Liver (tissue), 9 donors: ENCODE results near the gene PPP1R9A. TPM values are rescaled to one million over a fixed set of nuclear protein-coding genes. Genes with fewer than 3 reads are reported as not detected.

ENCODE experiments used
- DNase-seq: peaks from one replicate; pipeline ENCODE4 v3.0.0-alpha.2; 2017; ENCODE audit warnings: low spot score
- H3K27ac ChIP-seq, 2 donors: one replicate each; pipeline ENCODE4 v1.7.0; 2013; ENCODE audit warnings: inconsistent platforms in 2 of 2, low read length in 2 of 2, control low read depth in 1 of 2, low read depth in 1 of 2, mild to moderate bottlenecking in 1 of 2
- H3K27me3 ChIP-seq, 4 donors: one replicate each; pipeline versions ENCODE4 v1.6.1 to v1.7.0; 2013; ENCODE audit warnings: low read length in 3 of 4, inconsistent platforms in 1 of 4, mild to moderate bottlenecking in 1 of 4, moderate library complexity in 1 of 4; ENCODE audit not compliant: control insufficient read depth in 4 of 4, insufficient read depth in 4 of 4
- H3K36me3 ChIP-seq, 4 donors: one replicate each; pipeline versions ENCODE4 v1.6.1 to v1.7.0; 2013; ENCODE audit warnings: low read length in 3 of 4, mild to moderate bottlenecking in 3 of 4, low read depth in 1 of 4, moderate library complexity in 1 of 4; ENCODE audit not compliant: control insufficient read depth in 4 of 4, insufficient read depth in 3 of 4
- H3K4me1 ChIP-seq, 4 donors: one replicate each; pipeline versions ENCODE4 v1.6.1 to v1.7.0; 2013; ENCODE audit warnings: low read length in 3 of 4, mild to moderate bottlenecking in 3 of 4, moderate library complexity in 1 of 4; ENCODE audit not compliant: control insufficient read depth in 4 of 4, insufficient read depth in 4 of 4
- H3K4me3 ChIP-seq, 3 donors: one replicate each; pipeline versions ENCODE4 v1.6.1 to v1.7.0; 2013; ENCODE audit warnings: low read length in 3 of 3, control low read depth in 1 of 3, low read depth in 1 of 3, mild to moderate bottlenecking in 1 of 3
- H3K9ac ChIP-seq, 2 donors: one replicate each; pipeline ENCODE4 v1.7.0; 2013; ENCODE audit warnings: low read length in 2 of 2, mild to moderate bottlenecking in 2 of 2, moderate library complexity in 2 of 2, control low read depth in 1 of 2, low read depth in 1 of 2
- H3K9me3 ChIP-seq, 4 donors: one replicate each; pipeline versions ENCODE4 v1.6.1 to v1.7.0; 2013; ENCODE audit warnings: low read length in 3 of 4; ENCODE audit not compliant: control insufficient read depth in 4 of 4
- EGR1 ChIP-seq, 2 donors: IDR thresholded peaks; 2 replicates each; pipeline ENCODE4 v1.6.1; 2016 to 2018; ENCODE audit warnings: antibody characterized with exemption in 2 of 2, low read depth in 2 of 2
- FOXA1 ChIP-seq: IDR thresholded peaks from 2 replicates; pipeline ENCODE4 v1.6.1; 2016; ENCODE audit warnings: antibody characterized with exemption
- FOXA2 ChIP-seq: IDR thresholded peaks from 2 replicates; pipeline ENCODE4 v1.6.1; 2016; ENCODE audit warnings: antibody characterized with exemption
- GABPA ChIP-seq, 2 donors: IDR thresholded peaks in 1 of 2; conservative IDR thresholded peaks in 1 of 2; 2 replicates each; pipeline ENCODE4 v1.6.1; 2016; ENCODE audit warnings: antibody characterized with exemption in 2 of 2, mild to moderate bottlenecking in 1 of 2, moderate library complexity in 1 of 2
- HNF4A ChIP-seq, 2 donors: conservative IDR thresholded peaks; 2 replicates each; pipeline ENCODE4 v1.6.1; 2016; ENCODE audit warnings: antibody characterized with exemption in 2 of 2, mild to moderate bottlenecking in 2 of 2
- HNF4G ChIP-seq: IDR thresholded peaks from 2 replicates; pipeline ENCODE4 v1.6.1; 2016; ENCODE audit warnings: antibody characterized with exemption
- JUND ChIP-seq, 2 donors: IDR thresholded peaks; 2 replicates each; pipeline ENCODE4 v1.6.1; 2016; ENCODE audit warnings: antibody characterized with exemption in 2 of 2
- MAX ChIP-seq: IDR thresholded peaks from 2 replicates; pipeline ENCODE4 v1.6.1; 2016; ENCODE audit warnings: antibody characterized with exemption
- NR2F2 ChIP-seq: IDR thresholded peaks from 2 replicates; pipeline ENCODE4 v1.6.1; 2016; ENCODE audit warnings: antibody characterized with exemption
- RAD21 ChIP-seq, 2 donors: IDR thresholded peaks; 2 replicates each; pipeline ENCODE4 v1.6.1; 2016; ENCODE audit warnings: antibody characterized with exemption in 2 of 2, mild to moderate bottlenecking in 2 of 2
- REST ChIP-seq: IDR thresholded peaks from 2 replicates; pipeline ENCODE4 v1.6.1; 2016; ENCODE audit warnings: antibody characterized with exemption, mild to moderate bottlenecking
- RXRA ChIP-seq, 2 donors: IDR thresholded peaks; 2 replicates each; pipeline ENCODE4 v1.6.1; 2017 to 2018; ENCODE audit warnings: antibody characterized with exemption in 2 of 2, mild to moderate bottlenecking in 1 of 2
- SP1 ChIP-seq: IDR thresholded peaks from 2 replicates; pipeline ENCODE4 v1.6.1; 2018; ENCODE audit warnings: antibody characterized with exemption, mild to moderate bottlenecking
- ZBTB33 ChIP-seq: IDR thresholded peaks from 2 replicates; pipeline ENCODE4 v1.6.1; 2016; ENCODE audit warnings: antibody characterized with exemption
- WGBS: extraction: QIAGEN DNeasy Blood & Tissue Kit; methylation state at CpG from one replicate; pipeline ENCODE4 v1.1.7; 2013; 5-methylcytosine and 5-hydroxymethylcytosine counted together
- polyA plus RNA-seq, 2 donors: library from polyadenylated mRNA; stranded (reverse) in 1 of 2; unstranded in 1 of 2; fragments of 200-250 nt in 1 of 2; fragments of >200 nt in 1 of 2; fragmentation: Nextera tagmentation in 1 of 2; extraction: Ambion mirVana in 1 of 2; gene quantifications; one replicate each; pipeline versions ENCODE4 v1.2.1 to v1.2.3, GENCODE V29; 2013 to 2015
- total RNA-seq, 2 donors: library from RNA; depleted of rRNA; stranded (reverse); fragments of >200 nt; gene quantifications; one replicate each; pipeline ENCODE4 v1.2.3, GENCODE V29; 2014
- donor health status: healthy.
- donor health status: healthy.
- donor health status: healthy.
- donor health status: healthy.
- donor health status: healthy.

Gene PPP1R9A
- total and polyA plus RNA-seq, 4 donors = 0.17 to 5.4 (median 2.7) TPM

- TF ChIP-seq FOXA1 = no peak
Measured at GRCh38 chr7:95267754-95268153, 360.4 kb downstream of the PPP1R9A start (continued).

GRCh38 chr7:95269640-95270039 lies 362.2 kb downstream of the PPP1R9A start:
- Histone ChIP-seq H3K27ac (no peak overlapping the region), H3K27me3 (no peaks in the 10 kb centered on the region), H3K36me3 (no peaks in the 10 kb centered on the region), H3K4me3 (no peak overlapping the region), H3K9ac (no peak overlapping the region), H3K4me1 (no peaks in the 10 kb centered on the region), H3K9me3 (no peaks in the 10 kb centered on the region)
- no peak for TF ChIP-seq RXRA (IDR thresholded peaks at IDR 0.05)
- DNase-seq = no peak
- 90% methylated on average over 5 of the region's 5 CpGs for WGBS

GRCh38 chr7:95276114-95276513 lies 368.7 kb downstream of the PPP1R9A start:
- H3K27me3 ChIP-seq = no peaks in the 10 kb centered on the region
- no peaks in the 10 kb centered on the region for H3K9me3 ChIP-seq
- TF ChIP-seq GABPA (IDR thresholded peaks at IDR 0.05 in 1 of 2, conservative IDR thresholded peaks at IDR 0.05 in 1 of 2) (no peak), FOXA2 (no peak), JUND (IDR thresholded peaks at IDR 0.05) (no peak), MAX (no peak), HNF4G (no peak), HNF4A (conservative IDR thresholded peaks at IDR 0.05) (no peak), REST (no peak), NR2F2 (no peak), RXRA (IDR thresholded peaks at IDR 0.05) (no peak), RAD21 (IDR thresholded peaks at IDR 0.05) (no peak), ZBTB33 (no peak)
- no peak overlapping the region for H3K4me3 ChIP-seq
- no peak overlapping the region for H3K27ac ChIP-seq
- no peak overlapping the region for H3K9ac ChIP-seq
- DNase-seq = no peak
- H3K4me1 ChIP-seq = no peaks in the 10 kb centered on the region
- 94% methylated on average over 2 of the region's 2 CpGs for WGBS
- H3K36me3 ChIP-seq = no peaks in the 10 kb centered on the region

GRCh38 chr7:95279417-95279816 lies 372.0 kb downstream of the PPP1R9A start:
- no peak overlapping the region for H3K27ac ChIP-seq
- no peak for DNase-seq
- no peaks in the 10 kb centered on the region for H3K9me3 ChIP-seq
- H3K4me1 ChIP-seq = no peaks in the 10 kb centered on the region
- H3K4me3 ChIP-seq = no peak overlapping the region
- H3K36me3 ChIP-seq = no peaks in the 10 kb centered on the region
- no peaks in the 10 kb centered on the region for H3K27me3 ChIP-seq
- TF ChIP-seq EGR1 (IDR thresholded peaks at IDR 0.05; ENCODE audit: low read depth in 2 of 2) = no peak
- no peak for TF ChIP-seq HNF4G
- TF ChIP-seq JUND (IDR thresholded peaks at IDR 0.05) = no peak
- no peak for TF ChIP-seq REST
- TF ChIP-seq GABPA (IDR thresholded peaks at IDR 0.05 in 1 of 2, conservative IDR thresholded peaks at IDR 0.05 in 1 of 2) = no peak
- TF ChIP-seq SP1 = no peak
- no peak for TF ChIP-seq RAD21 (IDR thresholded peaks at IDR 0.05)
- WGBS = 67% methylated on average over 2 of the region's 2 CpGs
- no peak overlapping the region for H3K9ac ChIP-seq
